Ovary (tissue), 9 donors: ENCODE measurements around the gene FAM236A. TPM values are rescaled to one million over a fixed set of nuclear protein-coding genes. Genes with fewer than 3 reads are reported as not detected.
"Not testable (repeated sequence)": the region's sequence is repeated elsewhere in the genome, so short reads cannot be mapped to it uniquely, and the experiment has no call there.

Experiments
- DNase-seq, 5 donors: peaks; one replicate each; pipeline ENCODE4 v3.0.0-alpha.2; 2019 to 2020
- H3K27ac ChIP-seq, 2 donors: fragments of 200-600 bp; one replicate each; pipeline versions ENCODE4 v1.5.1 to v1.8.0; 2019 to 2022
- H3K27me3 ChIP-seq: fragments of 200-600 bp; one replicate; pipeline ENCODE4 v1.8.0; 2022
- H3K36me3 ChIP-seq: fragments of 200-600 bp; sonication (generic); one replicate; pipeline ENCODE4 v1.5.1; 2019
- H3K4me1 ChIP-seq: one replicate; pipeline ENCODE4 v1.8.1; 2013; ENCODE audit warnings: mild to moderate bottlenecking, moderate library complexity; ENCODE audit not compliant: insufficient read depth
- H3K4me3 ChIP-seq: fragments of 200-600 bp; sonication (generic); one replicate; pipeline ENCODE4 v1.5.1; 2017
- H3K9me3 ChIP-seq, 2 donors: fragments of 200-600 bp in 1 of 2; sonication (generic) in 1 of 2; one replicate each; pipeline versions ENCODE4 v1.5.1 to v1.8.1; 2013 to 2019; ENCODE audit warnings: mild to moderate bottlenecking in 1 of 2, moderate library complexity in 1 of 2
- WGBS, 3 donors: extraction: QIAGEN DNeasy Blood & Tissue Kit in 1 of 3; methylation state at CpG; one replicate each; pipeline versions ENCODE4 v1.1.5 to v1.1.7; 2013 to 2017; 5-methylcytosine and 5-hydroxymethylcytosine counted together
- intact Hi-C, 4 donors: fragments of 100-400 bp; cut with DNase I; formaldehyde crosslinking; loops; one replicate each; pipeline versions ENCODE4 v1.11.0 to v1.15.1; 2022 to 2023
- polyA plus RNA-seq, 2 donors: library from polyadenylated mRNA; stranded (reverse); fragments of 200-250 nt in 1 of 2; fragments of 350-450 nt in 1 of 2; fragmentation: Illumina TruSeq in 1 of 2; extraction: RNeasy Lipid Tissue Mini Kit (QIAGEN cat#74804) in 1 of 2; gene quantifications; one replicate each; pipeline ENCODE4 v1.2.3, GENCODE V29; 2013 to 2014
- total RNA-seq, 7 donors: library from RNA; depleted of rRNA in 2 of 7; stranded (reverse); fragments of >200 nt in 2 of 7; fragmentation: NEBNext Ultra II Directional in 3 of 7; extraction: Animal tissue kit (Norgen Biotek cat#: 25700) in 3 of 7; gene quantifications; one replicate each; pipeline versions ENCODE4 v1.1.0 to v1.2.4, GENCODE V29; 2016 to 2023
- donor health status: DM: no; HTN: no; CAD: no; lungs with moderate emphysema.
- donor health status: DM: no; HTN: no; CAD: no.
- donor health status: Bipolar disorder and iron deficiency.
- donor health status: DM: yes; HTN: yes; CAD: no.
- donor health status: DM: no; HTN: no; CAD: no.
- donor health status: DM: yes; HTN: yes; CAD: no.

The FAM236A gene
- total and polyA plus RNA-seq, 9 donors = not detected

- H3K4me1 ChIP-seq, H3K4me3 ChIP-seq, intact Hi-C loops, H3K27me3 ChIP-seq, H3K9me3 ChIP-seq, H3K36me3 ChIP-seq, H3K27ac ChIP-seq, DNase-seq: not testable (repeated sequence)
- no CpG with 5 or more reads among the region's 7 CpGs for WGBS, 3 donors
Observed at GRCh38 chrX:72974885-72975284, 36.9 kb downstream of the FAM236A start.

- H3K4me3 ChIP-seq, H3K4me1 ChIP-seq, H3K27me3 ChIP-seq, H3K27ac ChIP-seq, H3K9me3 ChIP-seq, intact Hi-C loops, DNase-seq, H3K36me3 ChIP-seq: not testable (repeated sequence)
- WGBS, 3 donors = 54 to 59% (median 58%) methylated on average over 5 of the region's 5 CpGs
Observed at GRCh38 chrX:72980894-72981469, 43.0 kb downstream of the FAM236A start.

Other genes with a start within 250 kb of the FAM236A start
- 10 to 100 TPM in 4 of 7 donors, 1 to 10 TPM in 3; 7.5 to 14.8 (median 10.1) TPM for gene PHKA1, start 223.9 kb upstream of the FAM236A start, total RNA-seq
- 1 to 10 TPM; 4.6 to 7.5 TPM for gene PHKA1, start 223.9 kb upstream of the FAM236A start, polyA plus RNA-seq
- gene DMRTC1B, start 161.3 kb upstream of the FAM236A start, total RNA-seq = 1 to 10 TPM in 5 of 7 donors, under 1 TPM in 1, not detected in 1; 0.57 to 5.6 (median 4.6) TPM
- 1 to 10 TPM; 2.2 to 3.8 TPM for gene DMRTC1B, start 161.3 kb upstream of the FAM236A start, polyA plus RNA-seq
- not detected for gene FAM236B, start 155.5 kb upstream of the FAM236A start, total RNA-seq
- not detected for gene FAM236B, start 155.5 kb upstream of the FAM236A start, polyA plus RNA-seq
- gene FAM236D, start 130.0 kb upstream of the FAM236A start, total RNA-seq = not detected
- not detected for gene FAM236D, start 130.0 kb upstream of the FAM236A start, polyA plus RNA-seq
- gene FAM236C, start 25.6 kb upstream of the FAM236A start, total RNA-seq = not detected
- gene FAM236C, start 25.6 kb upstream of the FAM236A start, polyA plus RNA-seq = not detected
- gene DMRTC1, start 5.6 kb downstream of the FAM236A start, total RNA-seq = 1 to 10 TPM in 3 of 7 donors, under 1 TPM in 3, not detected in 1; 0.34 to 1.8 (median 0.95) TPM
- 1 to 10 TPM in 1 of 2 donors, not detected in 1; 2.0 TPM for gene DMRTC1, start 5.6 kb downstream of the FAM236A start, polyA plus RNA-seq
- gene PABPC1L2B, start 64.7 kb downstream of the FAM236A start, total RNA-seq = under 1 TPM in 1 of 7 donors, not detected in 6; 0.13 TPM
- not detected for gene PABPC1L2B, start 64.7 kb downstream of the FAM236A start, polyA plus RNA-seq
- not detected for gene PABPC1L2A, start 141.3 kb downstream of the FAM236A start, total RNA-seq
- gene PABPC1L2A, start 141.3 kb downstream of the FAM236A start, polyA plus RNA-seq = not detected